Activated naive CD4-positive, alpha-beta T cell treated with anti-CD3 and anti-CD28 coated beads, Interleukin-2, amount 50 U/mL, for 72 hours (primary cell): ENCODE measurements around the gene PCDHGA7. TPM values are rescaled to one million over a fixed set of nuclear protein-coding genes. Genes with fewer than 3 reads are reported as not detected.
"Not testable (repeated sequence)": the region's sequence is repeated elsewhere in the genome, so short reads cannot be mapped to it uniquely, and the experiment has no call there.

Experiments
- ATAC-seq, 2 donors: fragments of 150-1000 bp; cut with Tn5 transposase; 2 replicates each; pipeline ENCODE4 v1.10.0; 2021; ENCODE audit warnings: mild to moderate bottlenecking in 2 of 2, moderate library complexity in 2 of 2
- DNase-seq, 2 donors: peaks; one replicate each; pipeline ENCODE4 v3.0.0; 2021 to 2022; ENCODE audit warnings: low spot score in 2 of 2
- H3K27ac Mint-ChIP-seq, 2 donors: one replicate each; pipeline ENCODE4 v1.8.0; 2022; ENCODE audit warnings: mild to moderate bottlenecking in 2 of 2, mixed read lengths in 2 of 2
- H3K36me3 Mint-ChIP-seq, 2 donors: one replicate each; pipeline ENCODE4 v1.8.0; 2022; ENCODE audit warnings: mixed read lengths in 2 of 2
- H3K9me3 Mint-ChIP-seq, 2 donors: one replicate each; pipeline ENCODE4 v1.8.0; 2022; ENCODE audit warnings: mixed read lengths in 2 of 2
- total RNA-seq, 2 donors: library from RNA; stranded (reverse); gene quantifications; one replicate each; pipeline ENCODE4 v1.2.3, GENCODE V29; 2022

PCDHGA7 gene
- total RNA-seq, 2 donors from 2014 or later = not detected

DNA sequence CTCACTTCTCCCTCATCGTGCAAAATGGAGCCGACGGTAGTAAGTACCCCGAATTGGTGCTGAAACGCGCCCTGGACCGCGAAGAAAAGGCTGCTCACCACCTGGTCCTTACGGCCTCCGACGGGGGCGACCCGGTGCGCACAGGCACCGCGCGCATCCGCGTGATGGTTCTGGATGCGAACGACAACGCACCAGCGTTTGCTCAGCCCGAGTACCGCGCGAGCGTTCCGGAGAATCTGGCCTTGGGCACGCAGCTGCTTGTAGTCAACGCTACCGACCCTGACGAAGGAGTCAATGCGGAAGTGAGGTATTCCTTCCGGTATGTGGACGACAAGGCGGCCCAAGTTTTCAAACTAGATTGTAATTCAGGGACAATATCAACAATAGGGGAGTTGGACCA lies 48.7 kb downstream of the PCDHGA7 start:
- peak in 1 of 2 donors; percentile 37 for ATAC-seq
- DNase-seq = no peak
- peaks cover 26 to 35% of the 10 kb centered on the region in 2 donors for H3K9me3 Mint-ChIP-seq

DNA sequence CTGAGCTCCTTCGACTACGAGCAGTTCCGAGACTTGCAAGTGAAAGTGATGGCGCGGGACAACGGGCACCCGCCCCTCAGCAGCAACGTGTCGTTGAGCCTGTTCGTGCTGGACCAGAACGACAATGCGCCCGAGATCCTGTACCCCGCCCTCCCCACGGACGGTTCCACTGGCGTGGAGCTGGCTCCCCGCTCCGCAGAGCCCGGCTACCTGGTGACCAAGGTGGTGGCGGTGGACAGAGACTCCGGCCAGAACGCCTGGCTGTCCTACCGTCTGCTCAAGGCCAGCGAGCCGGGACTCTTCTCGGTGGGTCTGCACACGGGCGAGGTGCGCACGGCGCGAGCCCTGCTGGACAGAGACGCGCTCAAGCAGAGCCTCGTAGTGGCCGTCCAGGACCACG lies 49.8 kb downstream of the PCDHGA7 start:
- not testable (repeated sequence) for H3K27ac Mint-ChIP-seq, DNase-seq, ATAC-seq
- peaks cover 20 to 31% of the 10 kb centered on the region in 2 donors for H3K9me3 Mint-ChIP-seq
- peaks cover 36 to 51% of the 10 kb centered on the region in 2 donors for H3K36me3 Mint-ChIP-seq

More for the DNA sequence above, 48.7 kb downstream of the PCDHGA7 start:
- peaks cover 36 to 58% of the 10 kb centered on the region in 2 donors for H3K36me3 Mint-ChIP-seq
- H3K27ac Mint-ChIP-seq = no peak overlapping the region

DNA sequence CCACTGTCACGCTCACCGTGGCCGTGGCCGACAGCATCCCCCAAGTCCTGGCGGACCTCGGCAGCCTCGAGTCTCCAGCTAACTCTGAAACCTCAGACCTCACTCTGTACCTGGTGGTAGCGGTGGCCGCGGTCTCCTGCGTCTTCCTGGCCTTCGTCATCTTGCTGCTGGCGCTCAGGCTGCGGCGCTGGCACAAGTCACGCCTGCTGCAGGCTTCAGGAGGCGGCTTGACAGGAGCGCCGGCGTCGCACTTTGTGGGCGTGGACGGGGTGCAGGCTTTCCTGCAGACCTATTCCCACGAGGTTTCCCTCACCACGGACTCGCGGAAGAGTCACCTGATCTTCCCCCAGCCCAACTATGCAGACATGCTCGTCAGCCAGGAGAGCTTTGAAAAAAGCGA lies 50.2 kb downstream of the PCDHGA7 start:
- peaks cover 36 to 48% of the 10 kb centered on the region in 2 donors for H3K36me3 Mint-ChIP-seq
- H3K9me3 Mint-ChIP-seq = peaks cover 20 to 31% of the 10 kb centered on the region in 2 donors
- ATAC-seq, H3K27ac Mint-ChIP-seq, DNase-seq: not testable (repeated sequence)

DNA sequence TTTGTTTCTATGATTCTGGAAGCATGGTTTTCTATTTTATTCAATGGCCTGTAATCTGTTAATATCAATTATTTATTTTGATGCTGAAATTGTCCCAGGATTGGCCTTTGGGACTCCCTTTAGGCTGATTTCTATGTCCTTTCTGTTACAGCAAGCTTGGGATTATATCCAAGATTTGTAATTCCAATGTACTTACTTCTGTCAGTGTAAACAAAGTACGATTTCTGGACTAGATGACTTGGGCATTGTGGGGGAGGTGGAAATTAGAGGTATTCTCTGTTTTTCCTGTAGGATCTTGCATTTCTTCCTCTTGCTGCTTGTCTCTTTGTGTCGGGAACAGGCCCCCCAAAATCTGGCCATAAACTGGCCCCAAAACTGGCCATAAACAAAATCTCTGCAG lies 51.5 kb downstream of the PCDHGA7 start:
- Mint-ChIP-seq H3K9me3 (peaks cover 16 to 25% of the 10 kb centered on the region in 2 donors), H3K27ac (no peak overlapping the region), H3K36me3 (peaks cover 29 to 37% of the 10 kb centered on the region in 2 donors)
- DNase-seq (no peak), ATAC-seq (no peak)

Other genes starting within 250 kb of the PCDHGA7 start
- gene PCDHB5, start 247.5 kb upstream of the PCDHGA7 start, total RNA-seq = under 1 TPM in 1 of 2 donors, not detected in 1; 0.08 TPM
- gene PCDHB6, start 232.7 kb upstream of the PCDHGA7 start, total RNA-seq = not detected
- not detected for gene PCDHB7, start 210.1 kb upstream of the PCDHGA7 start, total RNA-seq
- gene PCDHB8, start 205.0 kb upstream of the PCDHGA7 start, total RNA-seq = not detected
- gene PCDHB16, start 200.4 kb upstream of the PCDHGA7 start, total RNA-seq = not detected
- not detected for gene PCDHB9, start 195.6 kb upstream of the PCDHGA7 start, total RNA-seq
- gene PCDHB10, start 190.4 kb upstream of the PCDHGA7 start, total RNA-seq = not detected
- gene PCDHB11, start 183.1 kb upstream of the PCDHGA7 start, total RNA-seq = not detected
- gene PCDHB12, start 174.0 kb upstream of the PCDHGA7 start, total RNA-seq = not detected
- not detected for gene PCDHB13, start 168.8 kb upstream of the PCDHGA7 start, total RNA-seq
- not detected for gene PCDHB14, start 159.4 kb upstream of the PCDHGA7 start, total RNA-seq
- gene PCDHB15, start 137.3 kb upstream of the PCDHGA7 start, total RNA-seq = not detected
- gene SLC25A2, start 78.7 kb upstream of the PCDHGA7 start, total RNA-seq = under 1 TPM in 1 of 2 donors, not detected in 1; 0.23 TPM
- 10 to 100 TPM; 44.7 to 46.7 TPM for gene TAF7, start 62.0 kb upstream of the PCDHGA7 start, total RNA-seq
- gene PCDHGA1, start 52.2 kb upstream of the PCDHGA7 start, total RNA-seq = under 1 TPM in 1 of 2 donors, not detected in 1; 0.11 TPM
- not detected for gene PCDHGA2, start 44.0 kb upstream of the PCDHGA7 start, total RNA-seq
- gene PCDHGA3, start 38.9 kb upstream of the PCDHGA7 start, total RNA-seq = not detected
- not detected for gene PCDHGB1, start 32.6 kb upstream of the PCDHGA7 start, total RNA-seq
- gene PCDHGA4, start 27.7 kb upstream of the PCDHGA7 start, total RNA-seq = not detected
- gene PCDHGB2, start 22.7 kb upstream of the PCDHGA7 start, total RNA-seq = under 1 TPM; 0.12 to 0.20 TPM
- gene PCDHGA5, start 18.6 kb upstream of the PCDHGA7 start, total RNA-seq = under 1 TPM in 1 of 2 donors, not detected in 1; 0.09 TPM
- under 1 TPM; 0.09 to 0.14 TPM for gene PCDHGB3, start 12.5 kb upstream of the PCDHGA7 start, total RNA-seq
- gene PCDHGA6, start 8.9 kb upstream of the PCDHGA7 start, total RNA-seq = under 1 TPM; 0.08 to 0.09 TPM
- gene PCDHGB4, start 5.0 kb downstream of the PCDHGA7 start, total RNA-seq = not detected
- not detected for gene PCDHGA8, start 9.9 kb downstream of the PCDHGA7 start, total RNA-seq
- gene PCDHGB5, start 15.2 kb downstream of the PCDHGA7 start, total RNA-seq = under 1 TPM in 1 of 2 donors, not detected in 1; 0.12 TPM
- gene PCDHGA9, start 20.0 kb downstream of the PCDHGA7 start, total RNA-seq = under 1 TPM in 1 of 2 donors, not detected in 1; 0.23 TPM
- gene PCDHGB6, start 25.3 kb downstream of the PCDHGA7 start, total RNA-seq = under 1 TPM in 1 of 2 donors, not detected in 1; 0.08 TPM
- gene PCDHGA10, start 30.2 kb downstream of the PCDHGA7 start, total RNA-seq = not detected
- under 1 TPM in 1 of 2 donors, not detected in 1; 0.08 TPM for gene PCDHGB7, start 34.9 kb downstream of the PCDHGA7 start, total RNA-seq
- gene PCDHGA11, start 38.3 kb downstream of the PCDHGA7 start, total RNA-seq = under 1 TPM; 0.09 to 0.14 TPM
- under 1 TPM; 0.10 to 0.16 TPM for gene PCDHGA12, start 47.8 kb downstream of the PCDHGA7 start, total RNA-seq
- under 1 TPM in 1 of 2 donors, not detected in 1; 0.19 TPM for gene PCDHGC3, start 93.2 kb downstream of the PCDHGA7 start, total RNA-seq
- not detected for gene PCDHGC4, start 102.3 kb downstream of the PCDHGA7 start, total RNA-seq
- gene PCDHGC5, start 106.3 kb downstream of the PCDHGA7 start, total RNA-seq = not detected
- 100 to 1,000 TPM; 184 to 216 TPM for gene DIAPH1, start 236.3 kb downstream of the PCDHGA7 start, total RNA-seq